OCI-LY1 (cell line): ENCODE results near the gene PDE6C.

Source experiments
- CTCF ChIP-seq: fragments of 200-600 bp; sonication (generic), shearing (Covaris generic); IDR thresholded peaks from 2 replicates; pipeline ENCODE4 v1.5.1; 2017; ENCODE audit warnings: mild to moderate bottlenecking, antibody characterized with exemption, low read length, moderate library complexity, mixed read lengths
- EZH2 ChIP-seq: fragments of 200-600 bp; sonication (generic), shearing (Covaris generic); IDR thresholded peaks from 2 replicates; pipeline ENCODE4 v1.8.0; 2017; ENCODE audit warnings: borderline replicate concordance, mixed run types, mild to moderate bottlenecking, antibody characterized with exemption, low read length, moderate library complexity, mixed read lengths

- TF ChIP-seq CTCF (no peak), EZH2 (no peak)
Measured at GRCh38 chr10:93565446-93565845, 46.9 kb upstream of the PDE6C start.
